Gastrocnemius medialis (tissue), 4 donors: ENCODE results near the gene CMTM7. TPM values are rescaled to one million over a fixed set of nuclear protein-coding genes. Genes with fewer than 3 reads are reported as not detected.

Experiments
- ATAC-seq, 2 donors: fragments of 150-250 bp; one replicate each; pipeline ENCODE4 v1.9.1; 2016
- DNase-seq, 2 donors: peaks; one replicate each; pipeline ENCODE4 v3.0.0-alpha.2; 2019
- H3K27ac ChIP-seq, 4 donors: fragments of 200-600 bp; sonication (generic); 1 replicate in 1 of 4; 2 replicates in 3 of 4; pipeline ENCODE4 v1.5.1; 2016 to 2018; ENCODE audit warnings: mild to moderate bottlenecking in 2 of 4, moderate library complexity in 1 of 4
- H3K27me3 ChIP-seq, 3 donors: fragments of 200-600 bp; sonication (generic) in 2 of 3; 1 replicate in 1 of 3; 2 replicates in 2 of 3; pipeline versions ENCODE4 v1.5.1 to v1.6.0; 2016 to 2019; ENCODE audit warnings: mild to moderate bottlenecking in 1 of 3, moderate library complexity in 1 of 3
- H3K36me3 ChIP-seq, 2 donors: fragments of 200-600 bp; sonication (generic) in 1 of 2; one replicate each; pipeline ENCODE4 v1.5.1; 2017 to 2018
- H3K4me1 ChIP-seq, 2 donors: fragments of 200-600 bp; sonication (generic) in 1 of 2; one replicate each; pipeline ENCODE4 v1.5.1; 2016 to 2017; ENCODE audit warnings: mild to moderate bottlenecking in 2 of 2
- H3K4me3 ChIP-seq, 4 donors: fragments of 200-600 bp; sonication (generic) in 3 of 4; 1 replicate in 1 of 4; 2 replicates in 3 of 4; pipeline ENCODE4 v1.5.1; 2016 to 2019; ENCODE audit warnings: mild to moderate bottlenecking in 2 of 4
- H3K9me3 ChIP-seq, 3 donors: fragments of 200-600 bp; sonication (generic) in 2 of 3; 1 replicate in 1 of 3; 2 replicates in 2 of 3; pipeline ENCODE4 v1.5.1; 2016 to 2019
- CTCF ChIP-seq, 5 experiments: fragments of 450-650 bp in 3 of 5; fragments of 200-600 bp in 2 of 5; sonication (generic) in 2 of 5; IDR thresholded peaks in 4 of 5; conservative IDR thresholded peaks in 1 of 5; 1 replicate in 4 of 5; 2 replicates in 1 of 5; pipeline ENCODE4 v1.5.1; 2016 to 2019; ENCODE audit warnings: antibody characterized with exemption in 5 of 5, mild to moderate bottlenecking in 3 of 5, moderate library complexity in 3 of 5
- POLR2A ChIP-seq, 2 donors: fragments of 450-650 bp; IDR thresholded peaks; one replicate each; pipeline ENCODE4 v1.6.1; 2017; ENCODE audit warnings: antibody characterized with exemption in 2 of 2, mild to moderate bottlenecking in 2 of 2, moderate library complexity in 2 of 2
- in situ Hi-C, 4 donors: fragments of 200-750 bp; cut with MboI; loops; one replicate each; pipeline versions ENCODE4 v1.15.0 to v1.8.0; 2017; ENCODE audit warnings: low sequenced_read_pairs in 4 of 4
- intact Hi-C: fragments of 100-400 bp; cut with DNase I; formaldehyde crosslinking; loops from one replicate; pipeline ENCODE4 v1.15.1; 2023; ENCODE audit warnings: low total_unique reads
- total RNA-seq, 4 donors: library from RNA; depleted of rRNA; stranded (reverse); fragments of >200 nt; gene quantifications; one replicate each; pipeline versions ENCODE4 v1.1.0 to v1.2.3, GENCODE V29; 2016

The CMTM7 gene
- total RNA-seq, 4 donors from 2014 or later: 1.1 to 3.3 (median 1.7) TPM

GRCh38 chr3:32405711-32406323, 14.2 kb downstream of the CMTM7 start:
- Histone ChIP-seq H3K4me3 (no peak overlapping the region), H3K36me3 (no peaks in the 10 kb centered on the region), H3K9me3 (no peaks in the 10 kb centered on the region), H3K27me3 (no peaks in the 10 kb centered on the region), H3K4me1 (peaks cover 6% of the 10 kb centered on the region in 2 donors), H3K27ac (no peak overlapping the region)
- no peak for ATAC-seq
- no peak for DNase-seq
- in situ Hi-C loops: no loop called here
- intact Hi-C loops: no loop called here
- no peak for TF ChIP-seq CTCF (IDR thresholded peaks at IDR 0.05 in 4 of 5, conservative IDR thresholded peaks at IDR 0.05 in 1 of 5)
- no peak for TF ChIP-seq POLR2A (IDR thresholded peaks at IDR 0.05)

- Histone ChIP-seq H3K27me3 (no peaks in the 10 kb centered on the region), H3K4me1 (no peaks in the 10 kb centered on the region), H3K4me3 (no peak overlapping the region), H3K27ac (no peak overlapping the region), H3K9me3 (no peaks in the 10 kb centered on the region), H3K36me3 (no peaks in the 10 kb centered on the region)
- intact Hi-C loops (no loop called here), in situ Hi-C loops (no loop called here)
- no peak for ATAC-seq
- TF ChIP-seq CTCF (IDR thresholded peaks at IDR 0.05 in 4 of 5, conservative IDR thresholded peaks at IDR 0.05 in 1 of 5) (no peak), POLR2A (IDR thresholded peaks at IDR 0.05) (no peak)
- DNase-seq: no peak
Observed at GRCh38 chr3:32406486-32407408, 15.1 kb downstream of the CMTM7 start.

GRCh38 chr3:32410367-32411246, 19.0 kb downstream of the CMTM7 start:
- no peaks in the 10 kb centered on the region for H3K36me3 ChIP-seq
- no peak overlapping the region for H3K4me3 ChIP-seq
- in situ Hi-C loops: no loop called here
- DNase-seq (no peak), ATAC-seq (no peak)
- no peak for TF ChIP-seq POLR2A (IDR thresholded peaks at IDR 0.05)
- no peak for TF ChIP-seq CTCF (IDR thresholded peaks at IDR 0.05 in 4 of 5, conservative IDR thresholded peaks at IDR 0.05 in 1 of 5)
- H3K9me3 ChIP-seq: no peaks in the 10 kb centered on the region
- no peaks in the 10 kb centered on the region for H3K27me3 ChIP-seq
- H3K4me1 ChIP-seq: no peaks in the 10 kb centered on the region
- no peak overlapping the region for H3K27ac ChIP-seq
- intact Hi-C loops: no loop called here

GRCh38 chr3:32411442-32411841, 19.8 kb downstream of the CMTM7 start:
- in situ Hi-C loops: no loop called here
- ATAC-seq: no peak

More at GRCh38 chr3:32411442-32411841, 19.8 kb downstream of the CMTM7 start:
- DNase-seq: no peak
- Histone ChIP-seq H3K27ac (no peak overlapping the region), H3K27me3 (no peaks in the 10 kb centered on the region), H3K9me3 (no peaks in the 10 kb centered on the region), H3K36me3 (no peaks in the 10 kb centered on the region), H3K4me3 (no peak overlapping the region), H3K4me1 (no peaks in the 10 kb centered on the region)
- no peak for TF ChIP-seq POLR2A (IDR thresholded peaks at IDR 0.05)
- TF ChIP-seq CTCF (IDR thresholded peaks at IDR 0.05 in 4 of 5, conservative IDR thresholded peaks at IDR 0.05 in 1 of 5): no peak
- intact Hi-C loops: no loop called here
